H9 (cell line): ENCODE results near the gene IL31RA. TPM values are rescaled to one million over a fixed set of nuclear protein-coding genes. Genes with fewer than 3 reads are reported as not detected.

Experiments
- DNase-seq: peaks from one replicate; pipeline ENCODE4 v3.0.0-alpha.2; 2017
- H2AFZ ChIP-seq: one replicate; pipeline ENCODE4 v1.6.1; 2013; ENCODE audit warnings: mild to moderate bottlenecking, low read length, control low read depth, moderate library complexity
- H2AK5ac ChIP-seq: 2 replicates; pipeline ENCODE4 v1.6.1; 2013; ENCODE audit warnings: low read length, control low read depth, mixed read lengths; ENCODE audit not compliant: insufficient read length
- H2BK120ac ChIP-seq: one replicate; pipeline ENCODE4 v1.6.1; 2013; ENCODE audit warnings: low read depth, mild to moderate bottlenecking, low read length, control low read depth, inconsistent platforms; ENCODE audit not compliant: poor library complexity, severe bottlenecking
- H2BK12ac ChIP-seq: 2 replicates; pipeline ENCODE4 v1.6.1; 2013; ENCODE audit warnings: low read length, control low read depth, mixed read lengths, low read depth; ENCODE audit not compliant: insufficient read length
- H2BK15ac ChIP-seq: 2 replicates; pipeline ENCODE4 v1.6.1; 2013; ENCODE audit warnings: low read depth, low read length, control low read depth
- H2BK20ac ChIP-seq: one replicate; pipeline ENCODE4 v1.6.1; 2013; ENCODE audit warnings: low read depth, mild to moderate bottlenecking, low read length, control low read depth, inconsistent platforms; ENCODE audit not compliant: poor library complexity, severe bottlenecking
- H2BK5ac ChIP-seq: 2 replicates; pipeline ENCODE4 v1.6.1; 2013; ENCODE audit warnings: low read length, control low read depth, mixed read lengths; ENCODE audit not compliant: insufficient read length
- H3K14ac ChIP-seq: 2 replicates; pipeline ENCODE4 v1.6.1; 2013; ENCODE audit warnings: low read length, control low read depth; ENCODE audit not compliant: insufficient read depth
- H3K18ac ChIP-seq: 2 replicates; pipeline ENCODE4 v1.6.1; 2013; ENCODE audit warnings: low read depth, mild to moderate bottlenecking, mixed read lengths, low read length, control low read depth; ENCODE audit not compliant: insufficient read length
- H3K23ac ChIP-seq: 2 replicates; pipeline ENCODE4 v1.6.1; 2013; ENCODE audit warnings: low read length, control low read depth, mixed read lengths, low read depth; ENCODE audit not compliant: insufficient read length
- H3K23me2 ChIP-seq: 2 replicates; pipeline ENCODE4 v1.6.1; 2013; ENCODE audit warnings: low read depth, mild to moderate bottlenecking, mixed read lengths, low read length, control low read depth; ENCODE audit not compliant: insufficient read length, poor library complexity, severe bottlenecking
- H3K27ac ChIP-seq: 2 replicates; pipeline ENCODE4 v1.5.1; 2013; ENCODE audit warnings: low read length, control low read depth, mixed read lengths, low read depth; ENCODE audit not compliant: insufficient read length
- H3K27me3 ChIP-seq: 2 replicates; pipeline ENCODE4 v1.6.1; 2013; ENCODE audit warnings: low read length, control low read depth, inconsistent platforms; ENCODE audit not compliant: insufficient read depth
- H3K4ac ChIP-seq: 2 replicates; pipeline ENCODE4 v1.6.1; 2013; ENCODE audit warnings: low read depth, mild to moderate bottlenecking, control low read depth, inconsistent platforms, low read length, moderate library complexity
- H3K4me1 ChIP-seq: 2 replicates; pipeline ENCODE4 v1.6.1; 2013; ENCODE audit warnings: low read length, control low read depth, inconsistent platforms; ENCODE audit not compliant: insufficient read depth
- H3K4me2 ChIP-seq: 2 replicates; pipeline ENCODE4 v1.6.1; 2013; ENCODE audit warnings: low read length, control low read depth, mixed read lengths; ENCODE audit not compliant: insufficient read length, insufficient read depth
- H3K56ac ChIP-seq: 2 replicates; pipeline ENCODE4 v1.6.1; 2013; ENCODE audit warnings: low read depth, mild to moderate bottlenecking, mixed read lengths, low read length, control low read depth; ENCODE audit not compliant: insufficient read length
- H3K79me1 ChIP-seq: 2 replicates; pipeline ENCODE4 v1.6.1; 2013; ENCODE audit warnings: low read depth, mild to moderate bottlenecking, moderate library complexity, low read length, control low read depth, inconsistent platforms; ENCODE audit not compliant: insufficient read depth, poor library complexity, severe bottlenecking
- H3K79me2 ChIP-seq: 2 replicates; pipeline ENCODE4 v1.6.1; 2013; ENCODE audit warnings: low read length, control low read depth, inconsistent platforms; ENCODE audit not compliant: insufficient read depth
- H3K9ac ChIP-seq: 2 replicates; pipeline ENCODE4 v1.6.1; 2013; ENCODE audit warnings: low read length, control low read depth, mixed read lengths; ENCODE audit not compliant: insufficient read length; ENCODE audit errors: extremely low read depth
- H3K9me3 ChIP-seq: one replicate; pipeline ENCODE4 v1.6.1; 2013; ENCODE audit warnings: low read depth, low read length, inconsistent platforms; ENCODE audit not compliant: control insufficient read depth
- H3T11ph ChIP-seq: one replicate; pipeline ENCODE4 v1.6.1; 2013; ENCODE audit warnings: mild to moderate bottlenecking, low read length, control low read depth, inconsistent platforms
- H4K20me1 ChIP-seq: one replicate; pipeline ENCODE4 v1.6.1; 2013; ENCODE audit not compliant: control insufficient read depth, insufficient read length, insufficient read depth
- H4K5ac ChIP-seq: 2 replicates; pipeline ENCODE4 v1.6.1; 2013; ENCODE audit warnings: low read depth, mild to moderate bottlenecking, mixed read lengths, low read length, control low read depth; ENCODE audit not compliant: insufficient read length
- H4K8ac ChIP-seq: replicated peaks from 2 replicates; pipeline ENCODE4 v1.6.1; 2013; ENCODE audit warnings: low read length, control low read depth, mixed read lengths, low read depth; ENCODE audit not compliant: insufficient read length
- H4K91ac ChIP-seq: 2 replicates; pipeline ENCODE4 v1.6.1; 2013; ENCODE audit warnings: low read depth, mild to moderate bottlenecking, moderate library complexity, mixed read lengths, low read length, control low read depth; ENCODE audit not compliant: insufficient read length
- H3K27ac Mint-ChIP-seq, 3 experiments: 2 replicates in 2 of 3; 3 replicates in 1 of 3; pipeline ENCODE4 v1.8.0; 2020 to 2021; ENCODE audit warnings: mixed read lengths in 3 of 3, mild to moderate bottlenecking in 1 of 3, moderate library complexity in 1 of 3
- H3K27me3 Mint-ChIP-seq: 2 replicates; pipeline ENCODE4 v1.8.0; 2021; ENCODE audit warnings: low read depth, mild to moderate bottlenecking, moderate library complexity, mixed read lengths
- H3K36me3 Mint-ChIP-seq, 3 experiments: 2 replicates in 2 of 3; 3 replicates in 1 of 3; pipeline ENCODE4 v1.8.0; 2020 to 2021; ENCODE audit warnings: low read depth in 3 of 3, mixed read lengths in 3 of 3; ENCODE audit not compliant: insufficient read depth in 1 of 3
- H3K4me1 Mint-ChIP-seq, 2 experiments: 2 replicates each; pipeline ENCODE4 v1.8.0; 2020; ENCODE audit warnings: mixed read lengths in 2 of 2
- H3K4me3 Mint-ChIP-seq, 2 experiments: 2 replicates in 1 of 2; 3 replicates in 1 of 2; pipeline ENCODE4 v1.8.0; 2020 to 2021; ENCODE audit warnings: mild to moderate bottlenecking in 2 of 2, mixed read lengths in 2 of 2, moderate library complexity in 1 of 2
- H3K9me3 Mint-ChIP-seq, 2 experiments: 2 replicates in 1 of 2; 3 replicates in 1 of 2; pipeline ENCODE4 v1.8.0; 2020; ENCODE audit warnings: mild to moderate bottlenecking in 2 of 2, mixed read lengths in 2 of 2, moderate library complexity in 1 of 2
- WGBS: extraction: QIAGEN DNeasy Blood & Tissue Kit; methylation state at CpG from one replicate; pipeline ENCODE4 v1.1.7; 2013; ENCODE audit warnings: missing lambda C conversion rate, low lambda C conversion rate, mixed read lengths; ENCODE audit not compliant: insufficient read length; ENCODE audit errors: extremely low coverage; 5-methylcytosine and 5-hydroxymethylcytosine counted together
- total RNA-seq: library from RNA; stranded (reverse); gene quantifications from 2 replicates; pipeline ENCODE4 v1.2.1, GENCODE V29; 2021
- TF ChIP-seq, protein P1 (sequence below): fragments of 200-600 bp; sonication (generic); conservative IDR thresholded peaks from 3 replicates; pipeline ENCODE4 v1.8.0; 2021; ENCODE audit warnings: antibody characterized with exemption, mild to moderate bottlenecking

IL31RA gene
- total RNA-seq, 1 experiment from 2014 or later: 0.11 TPM

- no peak overlapping the region for H3K4ac ChIP-seq
- Mint-ChIP-seq H3K27me3 (no peaks in the 10 kb centered on the region), H3K27ac (no peak overlapping the region; a peak in 1 of 7 replicates), H3K4me3 (no peak overlapping the region), H3K9me3 (no peaks in the 10 kb centered on the region), H3K4me1 (no peaks in the 10 kb centered on the region), H3K36me3 (0 out of 7 replicates have a peak, but pooled peaks cover 0 to 4% (median 0%) of the 10 kb centered on the region in 3 experiments)
- H3T11ph ChIP-seq: no peak overlapping the region
- no peak overlapping the region for H2BK20ac ChIP-seq
- no peak overlapping the region for H2AK5ac ChIP-seq
- H2BK120ac ChIP-seq: no peak overlapping the region
- H3K4me2 ChIP-seq: no peak overlapping the region
- H2BK12ac ChIP-seq: no peak overlapping the region
- no peak overlapping the region for H2AFZ ChIP-seq
- no peaks in the 10 kb centered on the region for H3K79me2 ChIP-seq
- no peak overlapping the region for H4K5ac ChIP-seq
- H3K18ac ChIP-seq: no peak overlapping the region
- no peak overlapping the region for H3K23ac ChIP-seq
- H3K14ac ChIP-seq: no peak overlapping the region
- H4K8ac ChIP-seq: no peak overlapping the region
- no peaks in the 10 kb centered on the region for H3K79me1 ChIP-seq
- no peak for DNase-seq
- no peaks in the 10 kb centered on the region for H3K23me2 ChIP-seq
- WGBS: no CpG with 5 or more reads among the region's 7 CpGs
- H3K4me1 ChIP-seq: no peaks in the 10 kb centered on the region
- H2BK15ac ChIP-seq: no peak overlapping the region
- no peaks in the 10 kb centered on the region for H3K9me3 ChIP-seq
- H4K91ac ChIP-seq: no peak overlapping the region
- H3K27ac ChIP-seq: no peak overlapping the region
- no peak overlapping the region for H3K9ac ChIP-seq
- TF ChIP-seq, protein P1, sequence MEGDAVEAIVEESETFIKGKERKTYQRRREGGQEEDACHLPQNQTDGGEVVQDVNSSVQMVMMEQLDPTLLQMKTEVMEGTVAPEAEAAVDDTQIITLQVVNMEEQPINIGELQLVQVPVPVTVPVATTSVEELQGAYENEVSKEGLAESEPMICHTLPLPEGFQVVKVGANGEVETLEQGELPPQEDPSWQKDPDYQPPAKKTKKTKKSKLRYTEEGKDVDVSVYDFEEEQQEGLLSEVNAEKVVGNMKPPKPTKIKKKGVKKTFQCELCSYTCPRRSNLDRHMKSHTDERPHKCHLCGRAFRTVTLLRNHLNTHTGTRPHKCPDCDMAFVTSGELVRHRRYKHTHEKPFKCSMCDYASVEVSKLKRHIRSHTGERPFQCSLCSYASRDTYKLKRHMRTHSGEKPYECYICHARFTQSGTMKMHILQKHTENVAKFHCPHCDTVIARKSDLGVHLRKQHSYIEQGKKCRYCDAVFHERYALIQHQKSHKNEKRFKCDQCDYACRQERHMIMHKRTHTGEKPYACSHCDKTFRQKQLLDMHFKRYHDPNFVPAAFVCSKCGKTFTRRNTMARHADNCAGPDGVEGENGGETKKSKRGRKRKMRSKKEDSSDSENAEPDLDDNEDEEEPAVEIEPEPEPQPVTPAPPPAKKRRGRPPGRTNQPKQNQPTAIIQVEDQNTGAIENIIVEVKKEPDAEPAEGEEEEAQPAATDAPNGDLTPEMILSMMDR: no peak
- H3K27me3 ChIP-seq: no peaks in the 10 kb centered on the region
- no peak overlapping the region for H2BK5ac ChIP-seq
- no peak overlapping the region for H3K56ac ChIP-seq
- no peaks in the 10 kb centered on the region for H4K20me1 ChIP-seq
Observed at GRCh38 chr5:55960779-55961178, 109.6 kb downstream of the IL31RA start.
